Sigmoid colon (tissue), 3 donors: ENCODE measurements around the gene GLP2R.

Experiments used
- CTCF ChIP-seq, 4 experiments: fragments of 450-650 bp in 3 of 4; fragments of 200-600 bp in 1 of 4; IDR thresholded peaks; one replicate each; pipeline ENCODE4 v1.5.1; 2016 to 2019; ENCODE audit warnings: antibody characterized with exemption in 4 of 4, mild to moderate bottlenecking in 3 of 4, moderate library complexity in 2 of 4
- POLR2A ChIP-seq, 2 donors: fragments of 450-650 bp; IDR thresholded peaks; one replicate each; pipeline ENCODE4 v1.6.1; 2016; ENCODE audit warnings: antibody characterized with exemption in 2 of 2, mild to moderate bottlenecking in 2 of 2, moderate library complexity in 2 of 2

GRCh38 chr17:9940841-9941240 lies 115.1 kb downstream of the GLP2R start:
- no peak for TF ChIP-seq CTCF (IDR thresholded peaks at IDR 0.05)
- no peak for TF ChIP-seq POLR2A (IDR thresholded peaks at IDR 0.05)
